HG03095 (cell line): ENCODE data around the gene IL15.

Experiments
- ATAC-seq: cut with Tn5 transposase; IDR thresholded peaks from one replicate; pipeline ENCODE4 v1.9.1; 2021; ENCODE audit warnings: moderate library complexity; ENCODE audit not compliant: unreplicated experiment

The IL15 gene

DNA sequence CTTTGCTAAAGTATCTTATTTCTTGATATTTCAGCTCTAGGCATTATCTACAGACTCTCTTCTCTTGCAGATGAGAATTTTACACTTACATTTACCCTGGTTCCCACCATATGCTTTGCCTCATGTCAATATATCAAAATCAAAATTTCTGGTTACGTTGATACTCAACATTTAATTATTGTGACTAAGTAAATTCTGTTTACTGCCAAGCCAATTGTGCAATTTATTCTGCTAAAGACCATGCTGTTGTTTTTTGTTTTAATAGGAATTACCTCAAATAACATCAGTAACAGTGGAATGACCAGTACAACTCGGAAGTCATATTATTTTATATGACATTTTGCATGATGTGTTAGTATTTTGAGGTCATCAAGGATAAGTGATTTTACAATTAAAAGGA is 125.5 kb downstream of the IL15 start:
- no peak for ATAC-seq

DNA sequence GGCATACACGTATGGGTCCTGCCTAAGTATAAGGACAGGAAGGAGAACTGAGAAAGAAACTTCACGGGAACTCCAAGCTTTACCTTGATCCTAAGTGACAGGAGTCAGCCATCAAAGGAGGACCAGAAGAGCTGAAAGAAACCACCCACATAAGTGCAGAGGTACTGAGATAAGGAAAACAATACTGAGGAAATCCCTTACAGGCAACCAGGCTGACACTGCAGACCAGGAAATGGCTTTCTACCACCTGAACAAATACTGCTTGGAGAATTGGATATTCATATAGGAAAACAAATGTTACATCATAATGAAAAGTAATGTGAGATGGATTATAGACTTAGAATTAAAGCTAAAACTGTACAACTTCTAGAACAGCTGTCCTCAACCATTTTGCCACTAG is 127.0 kb downstream of the IL15 start:
- ATAC-seq = no peak

DNA sequence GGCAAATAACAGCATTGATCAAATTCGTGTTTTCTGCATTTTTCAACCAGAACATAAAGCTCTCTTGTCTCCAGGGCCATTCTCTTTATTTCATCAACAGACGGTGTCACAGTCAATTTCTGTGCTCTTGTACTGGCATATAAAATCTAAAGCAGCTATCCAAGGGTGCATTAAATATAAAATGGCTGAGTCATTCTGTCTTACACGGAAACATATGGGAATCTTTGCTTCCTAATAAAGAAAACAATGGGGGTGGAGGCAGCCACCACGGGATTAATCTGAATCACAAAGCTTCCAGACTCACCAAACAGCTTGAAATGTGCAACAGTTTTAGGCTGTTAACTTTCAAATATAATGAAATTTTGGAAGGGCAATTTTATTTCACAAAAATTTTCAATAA is 132.6 kb downstream of the IL15 start:
- ATAC-seq = no peak

DNA sequence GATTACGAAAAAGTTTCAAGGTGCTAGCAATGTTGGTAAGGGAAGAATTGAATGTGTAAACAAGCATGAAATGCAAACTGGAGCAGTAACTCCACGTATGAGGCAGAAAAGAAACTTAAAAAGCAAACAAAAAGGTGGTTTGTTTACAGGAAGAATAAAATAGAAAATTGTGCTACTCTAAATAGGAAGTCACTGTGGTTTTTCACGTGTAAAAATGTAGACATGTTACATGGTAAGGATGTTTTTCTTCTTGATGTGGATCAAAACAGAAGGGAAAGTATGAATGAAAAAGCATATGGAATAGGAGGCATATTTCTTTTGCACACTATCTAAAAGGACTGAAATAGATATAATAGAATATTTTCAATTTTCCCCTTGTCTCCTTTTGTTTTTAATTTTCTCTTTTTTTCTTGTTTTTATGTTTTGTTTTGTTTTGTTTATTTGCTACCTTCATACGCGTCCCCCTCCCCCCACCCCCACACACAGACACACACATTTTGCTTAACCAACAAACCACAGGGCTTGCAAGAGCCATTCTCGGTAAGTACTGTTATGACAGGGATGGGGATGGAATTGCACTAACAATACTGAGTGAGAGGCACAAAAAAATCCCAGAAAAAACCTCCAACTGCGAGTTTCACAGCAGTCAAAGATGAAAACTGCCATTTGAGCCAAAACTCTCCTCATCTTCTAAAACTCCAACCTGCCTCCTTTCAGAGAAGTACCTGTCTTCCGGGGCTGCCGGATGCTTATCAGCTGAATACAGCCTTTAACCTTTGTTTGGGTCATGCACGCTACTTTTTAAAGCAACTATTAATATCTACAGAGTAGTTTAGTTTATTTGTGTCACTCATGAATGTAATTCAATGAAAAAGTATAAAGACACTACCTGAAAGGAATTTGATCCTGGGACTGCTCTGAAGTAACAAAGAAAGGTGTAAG is 135.8 kb downstream of the IL15 start:
- ATAC-seq = peak; percentile 91

DNA sequence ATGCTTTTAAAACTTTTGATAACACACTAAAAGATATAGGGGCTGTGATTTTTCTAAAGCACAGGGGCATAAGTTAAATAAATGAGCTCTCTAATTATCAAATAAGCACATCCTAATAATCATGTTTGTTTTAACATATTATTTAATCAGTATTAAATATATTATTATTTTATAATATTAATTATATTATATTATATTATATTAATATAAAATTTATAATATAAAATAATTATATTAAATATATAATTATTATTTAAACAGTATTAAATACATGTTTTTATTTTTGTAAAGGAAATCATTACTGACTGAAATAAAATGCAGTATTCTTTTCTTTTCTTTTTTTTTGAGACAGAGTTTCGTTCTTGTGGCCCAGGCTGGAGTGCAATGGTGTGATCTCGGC is 136.5 kb downstream of the IL15 start:
- no peak for ATAC-seq

DNA sequence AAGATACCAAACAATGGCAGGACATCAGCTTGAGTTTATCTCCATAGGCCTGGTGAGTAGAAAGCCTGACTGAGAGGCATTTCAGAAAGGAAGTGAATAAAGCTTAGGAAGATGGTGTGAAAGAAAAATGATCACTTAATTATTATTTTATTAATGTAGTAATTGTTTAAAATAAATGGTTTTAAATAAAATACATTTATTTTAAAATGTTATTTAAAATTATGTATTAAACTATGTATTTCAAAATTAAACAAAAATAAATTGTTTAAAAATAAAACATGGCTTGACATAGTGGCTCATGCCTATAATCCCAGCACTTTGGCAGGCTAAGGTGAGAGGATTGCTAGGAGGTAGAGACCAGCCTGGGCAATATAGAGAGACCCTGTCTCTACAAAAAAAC is 145.8 kb downstream of the IL15 start:
- no peak for ATAC-seq
